Memory B cell (primary cell): ENCODE results near the gene TMEM150C.
"Not testable (repeated sequence)": the region's sequence is repeated elsewhere in the genome, so short reads cannot be mapped to it uniquely, and the experiment has no call there.

Experiments
- ATAC-seq: fragments of 150-1000 bp; cut with Tn5 transposase; 2 replicates; pipeline ENCODE4 v1.10.0; 2021; ENCODE audit warnings: low read depth, mild to moderate bottlenecking, moderate library complexity
- DNase-seq, 2 donors: peaks; one replicate each; pipeline ENCODE4 v3.0.0; 2022; ENCODE audit warnings: low spot score in 2 of 2
- H3K27ac Mint-ChIP-seq: one replicate; pipeline ENCODE4 v1.8.0; 2022; ENCODE audit warnings: mild to moderate bottlenecking, moderate library complexity, mixed read lengths
- H3K27me3 Mint-ChIP-seq: one replicate; pipeline ENCODE4 v1.8.0; 2022; ENCODE audit warnings: mixed read lengths
- H3K36me3 Mint-ChIP-seq: one replicate; pipeline ENCODE4 v1.8.0; 2022; ENCODE audit warnings: mild to moderate bottlenecking, mixed read lengths
- H3K4me1 Mint-ChIP-seq: one replicate; pipeline ENCODE4 v1.8.0; 2022; ENCODE audit warnings: mixed read lengths
- H3K4me3 Mint-ChIP-seq: one replicate; pipeline ENCODE4 v1.8.0; 2022; ENCODE audit warnings: mild to moderate bottlenecking, moderate library complexity, mixed read lengths
- H3K9me3 Mint-ChIP-seq: one replicate; pipeline ENCODE4 v1.8.0; 2022; ENCODE audit warnings: mixed read lengths

Gene TMEM150C

GRCh38 chr4:82489076-82489475 lies 72.7 kb downstream of the TMEM150C start:
- Mint-ChIP-seq H3K4me1 (no peaks in the 10 kb centered on the region), H3K36me3 (peaks cover 3% of the 10 kb centered on the region), H3K4me3 (no peak overlapping the region), H3K9me3 (no peaks in the 10 kb centered on the region), H3K27ac (no peak overlapping the region), H3K27me3 (no peaks in the 10 kb centered on the region)
- no peak for ATAC-seq
- DNase-seq, result no peak

GRCh38 chr4:82484996-82485783 lies 76.6 kb downstream of the TMEM150C start:
- Mint-ChIP-seq H3K4me3 (no peak overlapping the region), H3K9me3 (no peaks in the 10 kb centered on the region), H3K27me3 (no peaks in the 10 kb centered on the region), H3K36me3 (peaks cover 9% of the 10 kb centered on the region), H3K4me1 (no peaks in the 10 kb centered on the region), H3K27ac (no peak overlapping the region)
- DNase-seq (no peak), ATAC-seq (no peak)

DNA sequence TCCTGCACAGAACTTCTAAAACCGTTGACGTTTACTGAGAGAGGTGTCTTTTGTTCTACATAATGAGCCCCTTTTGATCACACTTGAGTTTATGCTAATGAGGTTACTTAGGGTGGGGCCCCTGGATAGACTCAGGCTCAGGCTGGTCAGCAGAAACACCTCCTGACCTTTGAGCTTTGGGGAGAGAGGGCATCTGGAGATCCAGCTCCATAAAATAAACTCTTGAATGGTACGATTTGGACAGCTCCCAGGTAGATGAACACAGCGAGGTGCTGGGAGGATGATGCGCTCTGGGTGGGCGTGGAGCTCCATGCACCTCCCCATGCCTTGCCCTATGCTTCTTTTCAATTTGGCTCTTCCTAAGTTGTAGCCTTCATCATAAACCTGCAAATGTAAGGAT lies 79.4 kb downstream of the TMEM150C start:
- Mint-ChIP-seq H3K27ac (no peak overlapping the region), H3K4me1 (no peaks in the 10 kb centered on the region), H3K36me3 (peaks cover 12% of the 10 kb centered on the region), H3K4me3 (no peak overlapping the region), H3K9me3 (no peaks in the 10 kb centered on the region), H3K27me3 (no peaks in the 10 kb centered on the region)
- no peak for ATAC-seq
- DNase-seq, result no peak

DNA sequence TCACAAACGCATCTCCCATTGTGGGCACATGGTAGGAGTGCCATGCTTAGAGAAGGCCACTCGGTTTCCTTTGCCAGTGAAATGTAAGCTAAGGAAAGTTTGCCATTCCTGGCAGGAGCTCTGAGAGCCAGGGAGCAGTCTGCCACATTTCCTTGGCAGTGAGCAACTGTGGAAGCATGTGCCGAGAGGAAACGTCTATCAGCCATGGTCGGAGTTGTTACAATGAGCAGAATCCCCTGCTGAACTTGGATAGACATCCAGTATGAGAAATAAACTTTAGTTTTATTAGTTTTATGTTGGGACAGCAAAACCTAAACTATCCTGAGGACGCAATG lies 80.3 kb downstream of the TMEM150C start:
- H3K36me3 Mint-ChIP-seq, result peaks cover 12% of the 10 kb centered on the region
- H3K27ac Mint-ChIP-seq, result no peak overlapping the region
- no peak overlapping the region for H3K4me3 Mint-ChIP-seq
- no peaks in the 10 kb centered on the region for H3K27me3 Mint-ChIP-seq
- ATAC-seq, result no peak
- DNase-seq, result no peak
- no peaks in the 10 kb centered on the region for H3K9me3 Mint-ChIP-seq
- H3K4me1 Mint-ChIP-seq, result no peaks in the 10 kb centered on the region

DNA sequence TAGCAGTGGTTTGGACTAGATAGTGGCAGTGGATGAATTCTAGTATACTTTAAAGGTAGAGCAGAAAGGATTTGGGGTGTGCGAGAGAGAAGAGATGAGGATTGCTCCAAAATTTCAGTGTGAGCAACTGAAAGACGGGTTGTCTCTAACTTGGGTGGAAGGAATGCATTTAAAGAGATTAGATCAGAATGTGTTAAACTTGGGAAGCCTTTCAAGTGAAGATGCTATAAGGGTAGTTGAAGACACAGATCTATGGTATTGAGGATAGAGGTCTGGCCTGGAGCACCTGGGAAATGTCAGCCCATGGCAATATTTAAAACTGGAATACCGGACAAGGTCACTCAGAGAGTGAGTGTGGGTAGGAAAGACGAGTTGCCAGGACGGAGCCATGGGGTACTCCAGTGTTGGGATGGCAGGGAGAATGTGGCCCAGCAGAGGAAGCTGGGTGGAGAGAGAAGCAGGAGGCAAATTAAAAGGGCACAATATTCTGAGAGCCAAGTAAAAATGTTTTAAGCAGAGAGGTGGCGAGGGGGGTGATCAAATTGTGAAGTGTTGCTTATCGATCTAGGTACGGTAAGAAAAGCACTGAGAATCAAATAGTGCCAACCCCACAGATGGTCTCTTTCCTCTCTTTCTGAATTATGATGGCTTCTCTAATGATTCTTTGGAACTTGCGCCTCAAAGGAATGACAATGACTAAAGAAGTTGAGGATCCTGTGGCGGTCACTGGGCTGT lies 80.8 kb downstream of the TMEM150C start:
- Mint-ChIP-seq H3K4me1 (no peaks in the 10 kb centered on the region), H3K9me3 (no peaks in the 10 kb centered on the region), H3K27me3 (no peaks in the 10 kb centered on the region), H3K36me3 (peaks cover 12% of the 10 kb centered on the region), H3K27ac (no peak overlapping the region), H3K4me3 (no peak overlapping the region)
- DNase-seq (no peak), ATAC-seq (no peak)

DNA sequence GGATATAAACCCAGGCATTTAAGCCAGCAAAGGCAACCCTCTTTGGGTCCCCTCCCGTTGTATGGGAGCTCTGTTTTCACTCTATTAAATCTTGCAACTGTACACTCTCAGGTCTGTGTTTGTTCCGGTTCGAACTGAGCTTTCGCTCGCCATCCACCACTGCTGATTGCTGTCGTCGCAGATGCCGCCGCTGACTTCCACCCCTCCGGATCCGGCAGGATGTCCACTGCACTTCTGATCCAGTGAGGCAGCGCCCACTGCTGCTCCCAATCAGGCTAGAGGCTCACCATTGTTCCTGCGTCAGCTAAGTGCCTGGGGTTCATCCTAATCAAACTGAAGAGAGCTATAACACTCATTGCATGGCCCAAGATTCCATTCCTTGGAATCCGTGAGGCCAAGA lies 82.2 kb downstream of the TMEM150C start:
- DNase-seq, result no peak
- Mint-ChIP-seq H3K9me3 (no peaks in the 10 kb centered on the region), H3K27ac (no peak overlapping the region), H3K27me3 (no peaks in the 10 kb centered on the region), H3K36me3 (peaks cover 14% of the 10 kb centered on the region), H3K4me1 (no peaks in the 10 kb centered on the region), H3K4me3 (no peak overlapping the region)
- no peak for ATAC-seq

GRCh38 chr4:82477469-82477868 lies 84.3 kb downstream of the TMEM150C start:
- H3K4me1 Mint-ChIP-seq, H3K4me3 Mint-ChIP-seq, H3K9me3 Mint-ChIP-seq, DNase-seq, ATAC-seq, H3K27me3 Mint-ChIP-seq, H3K27ac Mint-ChIP-seq: not testable (repeated sequence)
- H3K36me3 Mint-ChIP-seq, result peaks cover 14% of the 10 kb centered on the region

DNA sequence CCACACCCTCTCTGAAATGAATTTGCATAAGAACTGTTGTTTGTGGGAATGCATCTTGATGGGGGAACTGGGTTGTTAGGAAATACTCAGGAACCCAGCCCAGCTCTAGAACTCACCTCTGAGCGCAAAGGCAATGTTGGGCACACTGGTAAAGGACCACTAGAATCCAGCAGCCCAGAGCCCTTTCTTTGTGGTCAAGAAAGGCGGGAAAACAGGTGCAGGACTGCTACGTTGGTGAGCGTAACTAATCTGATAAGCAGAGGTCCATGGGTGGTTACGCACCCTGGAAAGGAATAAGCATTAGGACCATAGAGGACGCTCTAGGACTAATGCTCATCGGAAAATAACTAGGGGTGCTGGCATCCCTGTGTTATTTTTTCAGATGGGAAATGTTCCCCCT lies 85.9 kb downstream of the TMEM150C start:
- not testable (repeated sequence) for H3K4me3 Mint-ChIP-seq, DNase-seq, H3K27me3 Mint-ChIP-seq, ATAC-seq, H3K27ac Mint-ChIP-seq, H3K9me3 Mint-ChIP-seq, H3K4me1 Mint-ChIP-seq
- peaks cover 12% of the 10 kb centered on the region for H3K36me3 Mint-ChIP-seq

GRCh38 chr4:82473621-82474164 lies 88.1 kb downstream of the TMEM150C start:
- Mint-ChIP-seq H3K9me3 (no peaks in the 10 kb centered on the region), H3K36me3 (peaks cover 5% of the 10 kb centered on the region), H3K4me1 (no peaks in the 10 kb centered on the region), H3K27me3 (no peaks in the 10 kb centered on the region), H3K4me3 (no peak overlapping the region), H3K27ac (no peak overlapping the region)
- ATAC-seq, result no peak
- DNase-seq, result no peak

GRCh38 chr4:82473080-82473479 lies 88.7 kb downstream of the TMEM150C start:
- H3K4me1 Mint-ChIP-seq, DNase-seq, H3K27ac Mint-ChIP-seq, H3K9me3 Mint-ChIP-seq, H3K4me3 Mint-ChIP-seq, H3K27me3 Mint-ChIP-seq, ATAC-seq, H3K36me3 Mint-ChIP-seq: not testable (repeated sequence)

DNA sequence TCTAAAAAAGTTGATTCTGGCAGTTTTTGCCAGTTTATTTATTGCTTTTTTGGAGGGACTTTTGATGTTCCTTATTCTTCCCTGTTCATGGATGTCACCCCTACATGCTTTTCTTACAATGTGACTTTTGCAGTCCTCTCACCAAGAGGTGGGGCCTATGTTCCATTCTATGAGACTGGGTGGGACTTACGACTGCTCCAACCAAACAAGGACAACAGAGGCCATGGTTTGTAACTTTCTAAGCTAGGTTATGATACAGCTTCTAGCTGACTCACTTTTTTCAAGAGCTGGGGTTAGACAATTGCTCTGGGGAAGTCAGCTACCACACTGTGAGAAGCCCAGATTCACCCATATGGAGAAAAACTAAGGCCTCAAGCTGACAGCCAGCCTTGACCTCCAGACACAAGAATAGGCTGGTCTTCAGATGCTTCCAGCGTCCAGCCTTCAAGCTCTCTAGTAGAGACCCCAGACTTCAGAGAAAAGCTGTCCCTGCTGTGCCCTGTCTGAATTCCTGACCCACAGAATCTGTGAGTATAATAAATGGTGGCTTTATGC lies 91.9 kb downstream of the TMEM150C start:
- no peak for DNase-seq
- Mint-ChIP-seq H3K36me3 (peaks cover 10% of the 10 kb centered on the region), H3K27ac (no peak overlapping the region), H3K27me3 (no peaks in the 10 kb centered on the region), H3K9me3 (no peaks in the 10 kb centered on the region), H3K4me3 (no peak overlapping the region), H3K4me1 (peaks cover 6% of the 10 kb centered on the region)
- ATAC-seq, result no peak

- DNase-seq (no peak), ATAC-seq (no peak)
- Mint-ChIP-seq H3K4me3 (no peak overlapping the region), H3K27ac (no peak overlapping the region), H3K9me3 (no peaks in the 10 kb centered on the region), H3K27me3 (no peaks in the 10 kb centered on the region), H3K4me1 (peaks cover 19% of the 10 kb centered on the region), H3K36me3 (peaks cover 12% of the 10 kb centered on the region)
Measured at GRCh38 chr4:82467471-82467870, 94.3 kb downstream of the TMEM150C start.

DNA sequence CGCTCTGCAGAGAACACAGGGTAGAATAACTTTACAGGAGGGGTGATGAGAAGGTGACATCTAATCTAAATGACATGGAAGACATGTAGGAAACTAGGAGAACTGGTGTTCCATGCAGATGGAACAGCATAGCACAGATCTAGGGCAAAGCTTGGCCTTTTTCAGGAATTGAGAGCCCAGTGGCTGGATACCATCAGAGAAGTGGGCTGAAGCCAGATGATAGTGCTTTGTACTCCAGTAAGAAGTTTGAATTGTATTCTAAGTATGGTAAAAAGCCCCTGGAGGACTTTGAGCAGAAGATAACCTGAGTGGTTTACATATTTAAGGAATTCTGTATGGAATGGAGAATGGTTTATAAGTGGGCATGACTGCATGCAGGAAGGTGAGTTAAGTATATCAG lies 98.6 kb downstream of the TMEM150C start:
- Mint-ChIP-seq H3K4me1 (peaks cover 19% of the 10 kb centered on the region), H3K9me3 (no peaks in the 10 kb centered on the region), H3K4me3 (no peak overlapping the region), H3K36me3 (peaks cover 8% of the 10 kb centered on the region), H3K27ac (peak overlapping the region; percentile 59), H3K27me3 (no peaks in the 10 kb centered on the region)
- no peak for DNase-seq
- no peak for ATAC-seq

GRCh38 chr4:82462415-82462831 lies 99.4 kb downstream of the TMEM150C start:
- ATAC-seq (peak; percentile 88), DNase-seq (peak; percentile 85 to 88)
- H3K27ac Mint-ChIP-seq, result no peak overlapping the region
- H3K9me3 Mint-ChIP-seq, result no peaks in the 10 kb centered on the region
- peaks cover 12% of the 10 kb centered on the region for H3K36me3 Mint-ChIP-seq
- H3K4me3 Mint-ChIP-seq, result no peak overlapping the region
- H3K4me1 Mint-ChIP-seq, result peaks cover 19% of the 10 kb centered on the region
- H3K27me3 Mint-ChIP-seq, result no peaks in the 10 kb centered on the region
